ENCODE results near the gene KIF21B. TPM values are rescaled to one million over a fixed set of nuclear protein-coding genes. Genes with fewer than 3 reads are reported as not detected.

Gene KIF21B
- total RNA-seq, 2 experiments from 2014 or later = 45.5 to 46.3 TPM

Other genes with a start within 250 kb of the KIF21B start
- gene GPR25, start 150.7 kb downstream of the KIF21B start, total RNA-seq = not detected
- gene INAVA, start 128.8 kb downstream of the KIF21B start, total RNA-seq = not detected
- not detected for gene CACNA1S, start 88.7 kb upstream of the KIF21B start, total RNA-seq
- not detected for gene ASCL5, start 103.5 kb upstream of the KIF21B start, total RNA-seq
- 10 to 100 TPM; 19.7 to 20.5 TPM for gene TMEM9, start 130.8 kb upstream of the KIF21B start, total RNA-seq
- not detected for gene IGFN1, start 167.1 kb upstream of the KIF21B start, total RNA-seq

Measured in activated naive CD4-positive, alpha-beta T cell treated with anti-CD3 and anti-CD28 coated beads for 36 hours (primary cell).